ENCODE measurements around the gene NXF2. TPM values are rescaled to one million over a fixed set of nuclear protein-coding genes. Genes with fewer than 3 reads are reported as not detected.
"Not testable (repeated sequence)": the region's sequence is repeated elsewhere in the genome, so short reads cannot be mapped to it uniquely, and the experiment has no call there.

The NXF2 gene, protein sequence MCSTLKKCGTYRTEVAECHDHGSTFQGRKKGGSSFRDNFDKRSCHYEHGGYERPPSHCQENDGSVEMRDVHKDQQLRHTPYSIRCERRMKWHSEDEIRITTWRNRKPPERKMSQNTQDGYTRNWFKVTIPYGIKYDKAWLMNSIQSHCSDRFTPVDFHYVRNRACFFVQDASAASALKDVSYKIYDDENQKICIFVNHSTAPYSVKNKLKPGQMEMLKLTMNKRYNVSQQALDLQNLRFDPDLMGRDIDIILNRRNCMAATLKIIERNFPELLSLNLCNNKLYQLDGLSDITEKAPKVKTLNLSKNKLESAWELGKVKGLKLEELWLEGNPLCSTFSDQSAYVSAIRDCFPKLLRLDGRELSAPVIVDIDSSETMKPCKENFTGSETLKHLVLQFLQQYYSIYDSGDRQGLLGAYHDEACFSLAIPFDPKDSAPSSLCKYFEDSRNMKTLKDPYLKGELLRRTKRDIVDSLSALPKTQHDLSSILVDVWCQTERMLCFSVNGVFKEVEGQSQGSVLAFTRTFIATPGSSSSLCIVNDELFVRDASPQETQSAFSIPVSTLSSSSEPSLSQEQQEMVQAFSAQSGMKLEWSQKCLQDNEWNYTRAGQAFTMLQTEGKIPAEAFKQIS
- polyA plus RNA-seq, result not detected
- long read RNA-seq, donor 1, result 0 reads
- long read RNA-seq, donor 2, result 0 reads
- long read RNA-seq, donor 3, result 0 reads
- long read RNA-seq, donor 4, result 0 reads
- long read RNA-seq, donor 5, result 0 reads
- long read RNA-seq, donor 6, result 0 reads
- long read RNA-seq, donor 7, result 0 reads
- long read RNA-seq, donor 8, result 0 reads
- long read RNA-seq, donor 9, result 0 reads
- long read RNA-seq, donor 10, result 0 reads
- long read RNA-seq, donor 11, result 0 reads

DNA sequence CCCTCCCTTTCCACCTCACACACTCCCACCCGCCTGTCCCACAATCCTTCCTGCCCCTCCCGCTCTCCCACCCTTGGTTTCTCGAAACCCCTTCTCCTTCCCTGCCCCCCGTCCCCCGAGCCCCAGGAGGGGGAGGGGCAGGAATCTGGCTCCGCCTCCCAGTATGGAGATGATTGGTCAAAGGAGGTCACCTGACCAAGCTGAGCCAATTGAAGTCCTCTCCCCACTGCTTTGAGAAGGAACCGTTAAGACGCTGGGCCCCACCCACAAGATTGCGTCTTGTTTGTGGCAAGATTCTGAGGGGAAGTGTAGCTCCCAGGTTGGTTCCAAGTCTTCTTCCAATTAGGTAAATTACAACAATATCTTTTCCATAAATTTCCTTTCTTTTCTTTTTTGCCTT is at the start of gene NXF2:
Gene NXF2, plus strand, starts transcription at position 275 of the 400 bp plus-strand sequence. CDS start 59,912 bp downstream, outside the sequence.
- WGBS (ENCODE audit: insufficient coverage, low lambda C conversion rate), result no CpG with 5 or more reads among the region's 9 CpGs
- not testable (repeated sequence) for H3K4me3 ChIP-seq (ENCODE audit: low read length); H3K4me1 ChIP-seq (ENCODE audit: control insufficient read depth, insufficient read depth, low read length); DNase-seq; H3K27ac ChIP-seq (ENCODE audit: low read length); H3K9me3 ChIP-seq (ENCODE audit: control insufficient read depth, low read depth, low read length); H3K27me3 ChIP-seq (ENCODE audit: control insufficient read depth, insufficient read depth, low read length); H3K36me3 ChIP-seq (ENCODE audit: control insufficient read depth, insufficient read depth, low read length)

- not testable (repeated sequence) for H3K4me3 ChIP-seq (ENCODE audit: low read length); H3K27me3 ChIP-seq (ENCODE audit: control insufficient read depth, insufficient read depth, low read length); H3K27ac ChIP-seq (ENCODE audit: low read length); H3K4me1 ChIP-seq (ENCODE audit: control insufficient read depth, insufficient read depth, low read length); H3K36me3 ChIP-seq (ENCODE audit: control insufficient read depth, insufficient read depth, low read length); H3K9me3 ChIP-seq (ENCODE audit: control insufficient read depth, low read depth, low read length); DNase-seq
- no CpG with 5 or more reads among the region's 5 CpGs for WGBS (ENCODE audit: insufficient coverage, low lambda C conversion rate)
These were observed 39.0 kb upstream of the NXF2 start for GRCh38 chrX:102207940-102208339.

- H3K27me3 ChIP-seq (ENCODE audit: control insufficient read depth, insufficient read depth, low read length); H3K27ac ChIP-seq (ENCODE audit: low read length); H3K9me3 ChIP-seq (ENCODE audit: control insufficient read depth, low read depth, low read length); DNase-seq; H3K4me3 ChIP-seq (ENCODE audit: low read length); H3K4me1 ChIP-seq (ENCODE audit: control insufficient read depth, insufficient read depth, low read length); H3K36me3 ChIP-seq (ENCODE audit: control insufficient read depth, insufficient read depth, low read length): not testable (repeated sequence)
- WGBS (ENCODE audit: insufficient coverage, low lambda C conversion rate), result no CpG with 5 or more reads among the region's 15 CpGs
These were observed 32.0 kb upstream of the NXF2 start, which contains the start of gene TCP11X1 for GRCh38 chrX:102214986-102215385. TSS of gene TCP11X1 (plus strand) at chrX:102215301.

GRCh38 chrX:102216497-102216896 is 30.5 kb upstream of the NXF2 start:
- DNase-seq; H3K4me1 ChIP-seq (ENCODE audit: control insufficient read depth, insufficient read depth, low read length): not testable (repeated sequence)
- WGBS (ENCODE audit: insufficient coverage, low lambda C conversion rate), result no CpG with 5 or more reads among the region's 3 CpGs

DNA sequence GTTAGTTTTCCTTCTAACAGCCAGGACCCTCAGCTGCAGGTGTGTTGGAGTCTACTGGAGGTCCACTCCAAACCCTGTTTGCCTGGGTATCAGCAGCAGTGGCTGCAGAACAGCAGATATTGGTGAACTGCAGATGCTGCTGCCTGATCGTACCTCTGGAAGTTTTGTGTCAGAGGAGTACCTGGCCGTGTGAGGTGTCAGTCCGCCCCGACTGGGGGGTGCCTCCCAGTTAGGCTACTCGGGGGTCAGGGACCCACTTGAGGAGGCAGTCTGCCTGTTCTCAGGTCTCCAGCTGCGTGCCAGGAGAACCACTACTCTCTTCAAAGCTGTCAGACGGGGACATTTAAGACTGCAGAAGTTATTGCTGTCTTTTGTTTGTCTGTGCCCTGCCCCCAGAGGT is 11.3 kb upstream of the NXF2 start:
- WGBS (ENCODE audit: insufficient coverage, low lambda C conversion rate), result no CpG with 5 or more reads among the region's 7 CpGs
- DNase-seq; H3K27ac ChIP-seq (ENCODE audit: low read length); H3K4me3 ChIP-seq (ENCODE audit: low read length); H3K27me3 ChIP-seq (ENCODE audit: control insufficient read depth, insufficient read depth, low read length); H3K9me3 ChIP-seq (ENCODE audit: control insufficient read depth, low read depth, low read length); H3K36me3 ChIP-seq (ENCODE audit: control insufficient read depth, insufficient read depth, low read length); H3K4me1 ChIP-seq (ENCODE audit: control insufficient read depth, insufficient read depth, low read length): not testable (repeated sequence)

More at GRCh38 chrX:102216497-102216896, 30.5 kb upstream of the NXF2 start:
- not testable (repeated sequence) for H3K27ac ChIP-seq (ENCODE audit: low read length); H3K36me3 ChIP-seq (ENCODE audit: control insufficient read depth, insufficient read depth, low read length); H3K9me3 ChIP-seq (ENCODE audit: control insufficient read depth, low read depth, low read length); H3K27me3 ChIP-seq (ENCODE audit: control insufficient read depth, insufficient read depth, low read length); H3K4me3 ChIP-seq (ENCODE audit: low read length)

GRCh38 chrX:102240265-102240664 is 6.7 kb upstream of the NXF2 start:
- H3K9me3 ChIP-seq (ENCODE audit: control insufficient read depth, low read depth, low read length); H3K4me1 ChIP-seq (ENCODE audit: control insufficient read depth, insufficient read depth, low read length); H3K27me3 ChIP-seq (ENCODE audit: control insufficient read depth, insufficient read depth, low read length); H3K36me3 ChIP-seq (ENCODE audit: control insufficient read depth, insufficient read depth, low read length); H3K27ac ChIP-seq (ENCODE audit: low read length); DNase-seq; H3K4me3 ChIP-seq (ENCODE audit: low read length): not testable (repeated sequence)
- WGBS (ENCODE audit: insufficient coverage, low lambda C conversion rate), result no CpG with 5 or more reads among the region's 15 CpGs

DNA sequence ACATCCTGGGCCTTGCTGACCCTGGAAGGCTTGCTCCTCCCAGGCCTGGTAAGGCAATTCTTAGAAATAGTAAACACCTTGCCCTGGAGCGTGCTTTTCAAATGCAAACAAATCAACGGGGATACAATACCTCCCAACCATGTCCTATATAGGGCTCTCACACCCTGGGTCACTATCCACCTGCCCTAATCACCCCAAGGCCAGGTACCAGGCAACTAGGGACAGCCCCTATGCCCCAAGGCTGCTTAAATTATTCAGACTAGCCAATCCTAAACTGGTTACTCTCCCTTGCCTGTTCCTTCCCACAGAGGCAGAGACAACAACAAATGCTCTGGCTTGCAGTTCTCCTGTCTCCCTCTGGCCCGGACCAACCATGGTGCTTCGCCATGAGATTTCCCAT is 25.3 kb downstream of the NXF2 start:
- H3K27me3 ChIP-seq (ENCODE audit: control insufficient read depth, insufficient read depth, low read length); DNase-seq; H3K27ac ChIP-seq (ENCODE audit: low read length); H3K4me1 ChIP-seq (ENCODE audit: control insufficient read depth, insufficient read depth, low read length); H3K36me3 ChIP-seq (ENCODE audit: control insufficient read depth, insufficient read depth, low read length); H3K4me3 ChIP-seq (ENCODE audit: low read length); H3K9me3 ChIP-seq (ENCODE audit: control insufficient read depth, low read depth, low read length): not testable (repeated sequence)
- whole genome bisulfite sequencing (ENCODE audit: insufficient coverage, low lambda C conversion rate), result no CpG with 5 or more reads among the region's 4 CpGs

DNA sequence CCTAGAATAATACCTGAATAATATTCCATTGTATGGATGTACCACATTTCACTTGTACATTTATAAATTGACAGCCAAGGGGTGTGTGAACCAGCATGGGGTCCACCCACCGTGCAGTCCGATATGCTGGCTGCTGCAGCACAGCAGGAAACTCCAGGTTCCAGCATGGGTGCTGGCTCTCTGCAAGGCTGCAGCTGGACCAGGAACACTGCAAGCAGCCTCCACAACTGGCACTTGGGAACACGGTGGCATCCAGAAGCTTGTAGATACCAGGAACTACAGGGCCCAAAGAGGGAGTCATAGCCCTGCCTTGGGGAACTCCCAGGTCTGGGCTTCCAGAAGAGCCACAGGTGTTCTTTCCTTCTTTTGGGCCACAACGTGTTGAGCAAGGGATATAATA is 91.2 kb downstream of the NXF2 start:
- WGBS (ENCODE audit: insufficient coverage, low lambda C conversion rate), result no CpG with 5 or more reads among the region's 4 CpGs
- Histone ChIP-seq H3K9me3 (ENCODE audit: control insufficient read depth, low read depth, low read length) (no peaks in the 10 kb centered on the region), H3K27ac (ENCODE audit: low read length) (no peak overlapping the region), H3K36me3 (ENCODE audit: control insufficient read depth, insufficient read depth, low read length) (no peaks in the 10 kb centered on the region), H3K27me3 (ENCODE audit: control insufficient read depth, insufficient read depth, low read length) (no peaks in the 10 kb centered on the region), H3K4me3 (ENCODE audit: low read length) (no peak overlapping the region), H3K4me1 (ENCODE audit: control insufficient read depth, insufficient read depth, low read length) (no peaks in the 10 kb centered on the region)
- no peak for DNase-seq

DNA sequence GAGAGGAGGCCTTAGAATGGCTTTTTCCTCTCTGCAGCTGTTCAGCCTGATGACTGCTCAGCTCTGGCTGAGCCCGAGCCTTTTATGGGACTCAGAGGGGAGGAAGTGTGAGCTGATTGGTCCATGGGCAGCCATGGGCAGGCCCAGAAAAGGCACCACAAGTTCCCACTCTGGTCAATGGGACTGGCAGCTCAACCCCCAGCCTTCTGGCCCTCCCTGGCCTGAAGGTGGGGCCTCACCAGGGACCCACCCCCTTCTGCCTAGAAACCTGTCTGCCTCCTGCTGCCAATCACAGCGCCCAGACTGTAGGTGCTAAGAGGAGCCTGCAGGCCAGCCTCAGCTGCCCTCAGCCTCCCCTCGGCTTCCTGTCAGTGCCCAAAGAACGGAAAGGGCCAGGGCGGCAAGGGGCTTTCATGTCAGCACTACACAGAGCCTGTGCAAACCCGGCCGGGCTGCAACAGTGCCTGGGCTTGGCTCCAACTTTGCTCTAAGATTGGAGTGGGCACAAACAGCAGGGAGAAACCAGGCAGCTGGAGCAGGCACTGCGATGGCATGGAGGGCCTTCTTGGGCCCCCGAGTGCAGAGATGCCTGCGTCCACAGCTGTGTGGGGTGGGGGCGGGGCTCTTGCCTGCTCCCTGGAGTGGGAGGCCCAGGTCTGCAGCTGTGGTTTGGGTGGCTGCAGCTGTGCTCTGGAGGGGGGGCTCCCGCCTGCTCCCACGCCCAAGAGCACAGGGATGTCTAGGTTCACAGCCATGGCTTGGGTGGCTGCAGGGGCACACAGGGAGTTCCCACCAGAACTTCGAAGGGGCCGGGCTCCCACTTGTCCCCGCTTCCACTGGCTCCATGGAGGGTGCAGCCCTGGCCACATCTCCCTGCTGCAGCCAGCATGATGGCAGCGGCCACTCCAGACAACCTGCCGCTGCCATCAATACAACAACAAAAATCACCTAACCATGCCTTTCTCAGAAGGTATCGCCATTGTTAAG is 92.6 kb downstream of the NXF2 start:
- Histone ChIP-seq H3K36me3 (ENCODE audit: control insufficient read depth, insufficient read depth, low read length) (no peaks in the 10 kb centered on the region), H3K9me3 (ENCODE audit: control insufficient read depth, low read depth, low read length) (no peaks in the 10 kb centered on the region), H3K27me3 (ENCODE audit: control insufficient read depth, insufficient read depth, low read length) (no peaks in the 10 kb centered on the region), H3K4me1 (ENCODE audit: control insufficient read depth, insufficient read depth, low read length) (no peaks in the 10 kb centered on the region), H3K4me3 (ENCODE audit: low read length) (no peak overlapping the region), H3K27ac (ENCODE audit: low read length) (no peak overlapping the region)
- DNase-seq, result no peak
- no CpG with 5 or more reads among the region's 19 CpGs for WGBS (ENCODE audit: insufficient coverage, low lambda C conversion rate)

- H3K27me3 ChIP-seq (ENCODE audit: control insufficient read depth, insufficient read depth, low read length), result no peaks in the 10 kb centered on the region
- H3K36me3 ChIP-seq (ENCODE audit: control insufficient read depth, insufficient read depth, low read length), result no peaks in the 10 kb centered on the region
- H3K9me3 ChIP-seq (ENCODE audit: control insufficient read depth, low read depth, low read length), result no peaks in the 10 kb centered on the region
- no CpG with 5 or more reads among the region's 2 CpGs for WGBS (ENCODE audit: insufficient coverage, low lambda C conversion rate)
- H3K4me3 ChIP-seq (ENCODE audit: low read length), result no peak overlapping the region
- no peaks in the 10 kb centered on the region for H3K4me1 ChIP-seq (ENCODE audit: control insufficient read depth, insufficient read depth, low read length)
- H3K27ac ChIP-seq (ENCODE audit: low read length), result no peak overlapping the region
- no peak for DNase-seq
These were observed 94.9 kb downstream of the NXF2 start for GRCh38 chrX:102341867-102342266.
